ENCODE data around the gene PPIF.

DNA sequence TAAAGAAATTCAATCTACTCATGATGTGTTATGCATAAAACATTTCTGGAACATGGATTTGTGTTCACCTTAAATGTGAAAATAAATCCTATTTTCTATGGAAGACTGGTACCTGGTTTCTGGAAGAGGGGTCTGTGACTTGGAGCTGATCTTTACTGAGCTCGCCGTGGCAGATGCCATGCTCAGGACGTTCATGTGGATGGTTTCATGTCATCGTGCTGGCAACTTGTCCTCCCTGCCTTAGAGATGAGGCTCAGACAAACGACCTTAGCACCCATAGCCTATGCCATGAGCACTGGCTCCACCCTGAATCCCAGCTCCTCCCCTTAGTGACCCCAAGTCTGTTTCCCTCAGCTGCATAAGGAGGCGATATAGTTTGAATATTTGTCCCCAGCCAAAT, 7.3 kb downstream of the PPIF start:
- no peak for TF ChIP-seq CTCF (IDR thresholded peaks at IDR 0.05 in 4 of 5, conservative IDR thresholded peaks at IDR 0.05 in 1 of 5)
- no peak for TF ChIP-seq POLR2A (IDR thresholded peaks at IDR 0.05)

Data from gastrocnemius medialis (tissue), 4 donors.